HepG2 (cell line): ENCODE measurements around the gene OTOP3. TPM values are rescaled to one million over a fixed set of nuclear protein-coding genes. Genes with fewer than 3 reads are reported as not detected.

Experiments used
- ATAC-seq: fragments of 200-7000 bp; cut with Tn5 transposase; 3 replicates; pipeline ENCODE4 v1.9.1; 2020; ENCODE audit warnings: mild to moderate bottlenecking, moderate library complexity
- BruUV-seq: library from RNA; stranded (reverse); fragments of 400-500 nt; replicated peaks from 2 replicates; lab custom pipeline; 2021; lab: Mats Ljungman, UMichigan
- CTCF ChIA-PET: fragments of 300-600 bp; formaldehyde crosslinking; extraction: SDS; loops from one replicate; lab custom pipeline; 2021; ENCODE audit warnings: low total read pairs, inconsistent platforms, low intra/inter-chr PET ratio; lab: Yijun Ruan, JAX
- POLR2A ChIA-PET: fragments of 350-600 bp; sonication (Branson Sonifier 250); formaldehyde crosslinking; loops from one replicate; lab custom pipeline; 2020; ENCODE audit warnings: antibody characterized with exemption, inconsistent platforms; lab: Yijun Ruan, JAX
- DNase-seq: peaks from one replicate; pipeline ENCODE4 v3.0.0-alpha.2; 2015; ENCODE audit warnings: low spot score
- FAIRE-seq: peaks from 3 replicates; lab custom pipeline; 2011; peaks lifted over from hg19 to GRCh38; lab: Jason Lieb, UNC
- H2AFZ ChIP-seq: one replicate; pipeline ENCODE4 v1.6.1; 2011; ENCODE audit warnings: low read length, inconsistent platforms
- H3K27ac ChIP-seq: fragments of 300-600 bp; 3 replicates; pipeline ENCODE4 v1.8.0; 2011; ENCODE audit warnings: mixed run types, mild to moderate bottlenecking, mixed read lengths, low read length, inconsistent platforms; ENCODE audit not compliant: insufficient read depth; ENCODE audit errors: extremely low read length
- H3K27me3 ChIP-seq, 2 experiments: fragments of 200-600 bp in 1 of 2; 2 replicates in 1 of 2; 3 replicates in 1 of 2; pipeline versions ENCODE4 v1.6.0 to v1.8.0; 2011; ENCODE audit warnings: low read length in 2 of 2, mild to moderate bottlenecking in 2 of 2, moderate library complexity in 2 of 2, inconsistent platforms in 1 of 2; ENCODE audit not compliant: insufficient read depth in 2 of 2, control insufficient read depth in 1 of 2
- H3K36me3 ChIP-seq, 2 experiments: fragments of 200-600 bp in 1 of 2; replicated peaks in 1 of 2; 2 replicates in 1 of 2; 3 replicates in 1 of 2; pipeline versions ENCODE4 v1.5.1 to v1.8.0; 2011; ENCODE audit warnings: low read length in 2 of 2, inconsistent platforms in 1 of 2; ENCODE audit not compliant: insufficient read depth in 2 of 2, control insufficient read depth in 1 of 2
- H3K4me1 ChIP-seq: 2 replicates; pipeline ENCODE4 v1.5.1; 2012; ENCODE audit warnings: low read length, inconsistent platforms; ENCODE audit not compliant: insufficient read depth
- H3K4me2 ChIP-seq: 2 replicates; pipeline ENCODE4 v1.6.0; 2011; ENCODE audit warnings: low read depth, low read length, inconsistent platforms
- H3K4me3 ChIP-seq, 3 experiments: fragments of 200-600 bp in 1 of 3; sonication (generic), shearing (Covaris generic) in 1 of 3; replicated peaks in 1 of 3; 2 replicates each; pipeline ENCODE4 v1.5.1; 2011 to 2016; ENCODE audit warnings: low read length in 3 of 3, inconsistent platforms in 2 of 3, low read depth in 2 of 3, mild to moderate bottlenecking in 2 of 3, control low read depth in 1 of 3, mixed read lengths in 1 of 3; ENCODE audit not compliant: insufficient read depth in 1 of 3
- H3K79me2 ChIP-seq: one replicate; pipeline ENCODE4 v1.6.1; 2011; ENCODE audit warnings: low read length, inconsistent platforms; ENCODE audit not compliant: insufficient read depth
- H3K9ac ChIP-seq: 2 replicates; pipeline ENCODE4 v1.6.0; 2011; ENCODE audit warnings: mild to moderate bottlenecking, low read depth, low read length, inconsistent platforms; ENCODE audit not compliant: insufficient read depth
- H3K9me3 ChIP-seq: 2 replicates; pipeline ENCODE4 v1.5.1; 2012; ENCODE audit warnings: mild to moderate bottlenecking, low read length
- H4K20me1 ChIP-seq: 2 replicates; pipeline ENCODE4 v1.6.0; 2011; ENCODE audit warnings: inconsistent platforms, mild to moderate bottlenecking, low read length, moderate library complexity; ENCODE audit not compliant: insufficient read depth
- ATAD3A ChIP-seq: sonication (generic); formaldehyde crosslinking; IDR thresholded peaks from 2 replicates; pipeline ENCODE4 v1.4.0; 2020; ENCODE audit warnings: missing genetic modification reagents
- JUN ChIP-seq: sonication (generic); formaldehyde crosslinking; IDR thresholded peaks from 2 replicates; pipeline ENCODE4 v1.4.0; 2020; ENCODE audit warnings: mild to moderate bottlenecking, missing genetic modification reagents
- MAX ChIP-seq: IDR thresholded peaks from 2 replicates; pipeline ENCODE4 v1.6.1; 2012; ENCODE audit warnings: inconsistent platforms
- ZNF280B ChIP-seq: sonication (generic); formaldehyde crosslinking; IDR thresholded peaks from 2 replicates; pipeline ENCODE4 v1.5.0; 2020; ENCODE audit warnings: missing genetic modification reagents, mild to moderate bottlenecking, borderline replicate concordance
- ZNF562 ChIP-seq: sonication (generic); formaldehyde crosslinking; IDR thresholded peaks from 2 replicates; pipeline ENCODE4 v1.8.0; 2022; ENCODE audit warnings: missing genetic modification reagents, borderline replicate concordance
- WGBS: methylation state at CpG from one replicate; pipeline ENCODE4 v1.1.6; 2017; ENCODE audit warnings: low lambda C conversion rate; 5-methylcytosine and 5-hydroxymethylcytosine counted together
- in situ Hi-C: cut with HindIII; loops from 2 replicates; pipeline ENCODE4 v1.10.0; 2017; ENCODE audit warnings: low pct_unique_long_range_greater_than_20kb; ENCODE audit not compliant: extremely low pct_ligation_motif_present
- intact Hi-C: fragments of 100-400 bp; cut with micrococcal nuclease; formaldehyde crosslinking; loops from one replicate; pipeline ENCODE4 v1.10.0; 2022; ENCODE audit not compliant: unreplicated experiment
- polyA plus RNA-seq, 8 experiments: library from polyadenylated mRNA; depleted of rRNA in 3 of 8; stranded (reverse) in 7 of 8; unstranded in 1 of 8; fragments of >200 nt; fragmentation: Illumina TruSeq in 4 of 8; extraction: Trizol in 4 of 8; gene quantifications; 2 replicates each; pipeline versions ENCODE4 v1.2.1 to v1.2.3, GENCODE V29; 2011 to 2016; ENCODE audit warnings: low read depth in 4 of 8, missing spikeins in 1 of 8, mixed read lengths in 1 of 8; ENCODE audit not compliant: insufficient read depth in 1 of 8
- total RNA-seq, 5 experiments: library from RNA; depleted of rRNA; stranded (reverse); fragments of >200 nt; fragmentation: Illumina TruSeq; extraction: Trizol; gene quantifications; 2 replicates each; pipeline ENCODE4 v1.2.3, GENCODE V29; 2016; ENCODE audit warnings: low read depth in 1 of 5

Gene OTOP3
- total and polyA plus RNA-seq, 2 of the 13 experiments (the other 11 are each of a cell fraction or from before 2014, with no cell fraction given): not detected

- TF ChIP-seq JUN (CRISPR knock-in tag): no peak
Measured at GRCh38 chr17:74964988-74965622, 29.4 kb downstream of the OTOP3 start (continued).

- no peak overlapping the region for H3K4me3 ChIP-seq
- DNase-seq: no peak
- ChIA-PET CTCF (interaction anchor here (1.6 kb wide), 1 partner anchor 10 kb away, joined by 3 read pairs; no protein-coding TSS in a partner anchor), POLR2A (no interaction called here)
- no peak for FAIRE-seq
- no peaks in the 10 kb centered on the region for H3K79me2 ChIP-seq
- no peak overlapping the region for H3K9ac ChIP-seq
- in situ Hi-C loops (loop anchor here (10.0 kb wide), 1 partner anchor 446 kb away; no protein-coding TSS in a partner anchor), intact Hi-C loops (no loop called here)
- H3K4me1 ChIP-seq: peaks cover 37% of the 10 kb centered on the region
- H3K27ac ChIP-seq: no peak overlapping the region
- H3K9me3 ChIP-seq: no peaks in the 10 kb centered on the region
- 37% methylated on average over 4 of the region's 5 CpGs for WGBS
- no TSS peak for BruUV-seq
- TF ChIP-seq ATAD3A (CRISPR knock-in tag): no peak
- no peak for TF ChIP-seq ZNF562 (CRISPR knock-in tag)
- no peak for TF ChIP-seq MAX
- TF ChIP-seq ZNF280B (CRISPR knock-in tag): 0 out of 2 replicates have a peak, but pooled peaks have one; percentile 42
- no peak overlapping the region for H3K4me2 ChIP-seq
- no peaks in the 10 kb centered on the region for H4K20me1 ChIP-seq
- no peaks in the 10 kb centered on the region for H3K36me3 ChIP-seq
- peaks cover 3 to 27% of the 10 kb centered on the region in 2 experiments; a peak in 4 of 5 replicates for H3K27me3 ChIP-seq
- H2AFZ ChIP-seq: no peak overlapping the region
- no peak for ATAC-seq
Measured at GRCh38 chr17:74968361-74968780, 32.7 kb downstream of the OTOP3 start.
